Measurements from ENCODE around the gene VOPP1.

- TF ChIP-seq CTCF (IDR thresholded peaks at IDR 0.05) (no peak), POLR2A (IDR thresholded peaks at IDR 0.05) (no peak)
These were observed 84.1 kb downstream of the VOPP1 start for GRCh38 chr7:55488216-55488615.

Data from ovary (tissue), 3 donors.